HG03064 (cell line): ENCODE results near the gene STMP1.

Experiments
- ATAC-seq: cut with Tn5 transposase; IDR thresholded peaks from one replicate; pipeline ENCODE4 v1.9.1; 2021; ENCODE audit warnings: low read depth; ENCODE audit not compliant: unreplicated experiment

The STMP1 gene

GRCh38 chr7:135718219-135718618, 55.9 kb downstream of the STMP1 start:
- no peak for ATAC-seq

GRCh38 chr7:135718794-135719437, 56.6 kb downstream of the STMP1 start:
- no peak for ATAC-seq

DNA sequence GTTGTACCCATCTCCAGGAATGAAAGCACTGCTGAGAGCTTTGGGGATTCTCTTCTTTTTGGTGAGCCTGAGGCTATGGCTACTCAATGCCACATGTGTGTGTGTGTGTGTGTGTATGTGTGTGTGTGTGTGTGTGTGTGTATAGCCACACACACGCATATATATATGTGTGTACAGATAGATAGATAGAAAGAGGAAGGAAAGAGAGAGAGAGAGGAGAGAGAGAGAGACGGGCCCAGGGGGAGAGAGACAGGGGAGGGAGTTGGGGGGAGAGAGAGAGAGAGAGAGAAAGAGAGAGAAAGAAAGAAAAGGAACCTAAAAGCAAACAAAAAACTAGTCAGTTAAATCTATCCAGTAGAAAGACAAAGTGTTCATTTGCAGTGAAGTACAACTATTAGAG, 57.4 kb downstream of the STMP1 start:
- ATAC-seq = no peak

GRCh38 chr7:135721198-135721820, 59.0 kb downstream of the STMP1 start:
- no peak for ATAC-seq

GRCh38 chr7:135723411-135723810, 61.1 kb downstream of the STMP1 start:
- no peak for ATAC-seq
